AG09309 (cell line): ENCODE data around the gene PIP5KL1.

Experiments used
- DNase-seq: peaks from one replicate; pipeline ENCODE4 v3.0.0-alpha.2; 2010; ENCODE audit warnings: low read depth
- H3K4me3 ChIP-seq: 2 replicates; pipeline ENCODE4 v1.5.1; 2011; ENCODE audit warnings: mild to moderate bottlenecking, low read depth, low read length, moderate library complexity; ENCODE audit not compliant: control insufficient read depth
- CTCF ChIP-seq: IDR thresholded peaks from 2 replicates; pipeline ENCODE4 v1.5.1; 2011; ENCODE audit warnings: mild to moderate bottlenecking, low read depth, low read length, inconsistent platforms; ENCODE audit not compliant: insufficient read depth, control insufficient read depth; ENCODE audit errors: missing control alignments

PIP5KL1 gene

GRCh38 chr9:127930231-127931091 is at the start of gene PIP5KL1:
Gene PIP5KL1, minus strand, starts transcription at chr9:127930777. Its CDS starts 25 bp downstream, at chr9:127930752.
- DNase-seq, result no peak
- peak; percentile 25 for TF ChIP-seq CTCF

GRCh38 chr9:127980060-127980705 is 49.6 kb upstream of the PIP5KL1 start:
- no peak for TF ChIP-seq CTCF
- peak overlapping the region; percentile 75 for H3K4me3 ChIP-seq
- DNase-seq, result no peak

More at GRCh38 chr9:127930231-127931091, at the start of gene PIP5KL1:
- peak within 1 kb of the TSS; percentile 63 for H3K4me3 ChIP-seq

- peak overlapping the region; percentile 75 for H3K4me3 ChIP-seq
- DNase-seq, result no peak
- TF ChIP-seq CTCF, result no peak
Observed at GRCh38 chr9:127979333-127980059, 48.9 kb upstream of the PIP5KL1 start.

GRCh38 chr9:127979015-127979332 is 48.4 kb upstream of the PIP5KL1 start:
- no peak for DNase-seq
- peak overlapping the region; percentile 75 for H3K4me3 ChIP-seq
- TF ChIP-seq CTCF, result no peak

- H3K4me3 ChIP-seq, result peak overlapping the region; percentile 75
- peak; percentile 28 for TF ChIP-seq CTCF
- DNase-seq, result peak; percentile 66
Observed at GRCh38 chr9:127977884-127978647, 47.5 kb upstream of the PIP5KL1 start.
